ENCODE measurements around the gene OR13C9.

DNA sequence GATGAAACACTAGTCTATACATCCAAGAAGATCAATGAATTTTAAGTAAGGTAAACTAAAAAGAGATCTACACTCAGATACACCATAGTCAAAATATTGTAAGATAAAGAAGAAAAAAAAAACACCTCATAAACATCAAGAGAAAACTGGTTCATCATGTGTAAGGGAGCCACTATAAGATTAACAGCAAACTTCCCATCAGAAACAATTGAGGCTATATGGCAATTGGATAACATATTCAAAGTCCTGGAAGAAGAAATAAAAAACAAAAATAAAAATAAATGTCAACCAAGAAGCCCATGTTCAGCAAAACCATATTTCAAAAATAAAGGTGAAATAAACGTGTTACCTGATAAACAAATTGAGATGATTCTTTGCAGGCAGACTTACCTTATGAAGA lies 45.4 kb downstream of the OR13C9 start:
- TF ChIP-seq, protein P1, sequence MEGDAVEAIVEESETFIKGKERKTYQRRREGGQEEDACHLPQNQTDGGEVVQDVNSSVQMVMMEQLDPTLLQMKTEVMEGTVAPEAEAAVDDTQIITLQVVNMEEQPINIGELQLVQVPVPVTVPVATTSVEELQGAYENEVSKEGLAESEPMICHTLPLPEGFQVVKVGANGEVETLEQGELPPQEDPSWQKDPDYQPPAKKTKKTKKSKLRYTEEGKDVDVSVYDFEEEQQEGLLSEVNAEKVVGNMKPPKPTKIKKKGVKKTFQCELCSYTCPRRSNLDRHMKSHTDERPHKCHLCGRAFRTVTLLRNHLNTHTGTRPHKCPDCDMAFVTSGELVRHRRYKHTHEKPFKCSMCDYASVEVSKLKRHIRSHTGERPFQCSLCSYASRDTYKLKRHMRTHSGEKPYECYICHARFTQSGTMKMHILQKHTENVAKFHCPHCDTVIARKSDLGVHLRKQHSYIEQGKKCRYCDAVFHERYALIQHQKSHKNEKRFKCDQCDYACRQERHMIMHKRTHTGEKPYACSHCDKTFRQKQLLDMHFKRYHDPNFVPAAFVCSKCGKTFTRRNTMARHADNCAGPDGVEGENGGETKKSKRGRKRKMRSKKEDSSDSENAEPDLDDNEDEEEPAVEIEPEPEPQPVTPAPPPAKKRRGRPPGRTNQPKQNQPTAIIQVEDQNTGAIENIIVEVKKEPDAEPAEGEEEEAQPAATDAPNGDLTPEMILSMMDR (IDR thresholded peaks at IDR 0.05): no peak
- TF ChIP-seq POLR2AphosphoS5 (IDR thresholded peaks at IDR 0.05) (no peak), POLR2A (IDR thresholded peaks at IDR 0.05) (no peak)

Data from breast epithelium (tissue), 3 donors.